NCI-H1930 (cell line): ENCODE data around the gene PARN.
"Not testable (repeated sequence)": the region's sequence is repeated elsewhere in the genome, so short reads cannot be mapped to it uniquely, and the experiment has no call there.

Source experiments
- DNase-seq, 2 experiments: peaks; one replicate each; lab custom pipeline; 2025; lab: John Stamatoyannopoulos, UW

PARN gene

DNA sequence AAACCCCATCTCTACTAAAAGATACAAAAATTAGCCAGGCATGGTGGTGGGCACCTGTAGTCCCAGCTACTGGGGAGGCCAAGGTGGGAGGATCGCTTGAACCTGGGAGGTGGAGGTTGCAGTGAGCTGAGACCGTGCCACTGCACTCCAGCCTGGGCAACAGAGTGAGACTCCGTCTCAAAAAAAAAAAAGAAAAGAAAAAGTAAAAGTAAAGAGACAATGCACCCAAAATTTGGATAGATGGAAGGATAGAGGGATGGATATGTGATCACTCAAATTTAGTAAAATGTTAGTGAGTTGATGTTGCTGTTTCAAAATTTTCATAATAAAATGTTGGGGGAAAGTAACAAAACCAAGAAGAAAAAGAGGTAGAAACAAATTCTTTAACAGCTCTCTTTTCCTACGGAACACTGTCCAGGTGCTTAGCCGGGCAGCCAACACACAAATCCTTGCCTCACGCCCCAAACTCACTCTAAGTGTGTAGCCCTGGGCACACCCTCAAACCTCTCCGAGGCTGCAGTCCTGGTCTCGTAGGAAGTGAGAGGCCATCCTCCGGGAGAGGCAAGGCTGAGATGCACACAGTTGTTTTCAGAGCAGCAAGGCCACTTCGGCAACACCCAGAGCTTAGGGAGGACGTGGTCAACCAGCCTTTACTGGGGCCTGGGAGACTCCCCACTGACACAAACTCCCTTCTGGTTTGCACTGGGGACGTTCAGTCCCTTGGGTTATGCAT lies 228.9 kb downstream of the PARN start:
- DNase-seq: not testable (repeated sequence)

DNA sequence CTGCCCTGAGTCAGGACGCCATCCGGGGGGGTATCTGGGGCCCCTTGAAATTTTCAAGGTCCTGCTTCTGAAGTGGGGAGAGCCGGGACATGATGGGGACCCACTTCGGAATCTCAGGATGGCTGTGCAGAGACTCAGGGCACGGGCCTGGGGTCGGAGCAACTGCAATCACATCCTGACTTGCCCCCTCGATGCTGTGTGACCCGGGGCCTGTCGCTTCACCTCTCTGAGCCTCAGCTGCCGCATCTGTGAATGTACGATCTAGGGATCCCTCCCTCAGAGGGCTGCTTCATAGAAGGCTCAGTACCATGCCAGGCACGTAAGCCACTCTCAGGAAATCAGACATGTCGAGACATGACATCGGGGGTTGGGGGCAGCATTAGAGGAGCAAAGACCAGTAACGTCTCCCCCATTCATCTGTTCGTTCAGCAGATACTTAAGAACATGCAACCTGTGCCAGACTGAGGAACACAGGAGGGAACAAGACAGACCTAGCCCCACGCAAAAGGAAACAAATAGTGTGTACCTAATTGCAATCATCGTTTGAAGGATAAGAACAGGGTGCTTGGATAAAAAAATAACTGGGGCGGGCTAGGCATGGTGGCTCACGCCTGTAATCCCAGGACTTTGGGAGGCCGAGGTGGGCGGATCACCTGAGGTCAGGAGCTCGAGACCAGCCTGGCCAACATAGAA lies 229.6 kb downstream of the PARN start:
- DNase-seq: no peak

GRCh38 chr16:14399378-14400284 lies 230.4 kb downstream of the PARN start:
- peak in 1 of 2 experiments; percentile 13 for DNase-seq

GRCh38 chr16:14398014-14398717 lies 231.9 kb downstream of the PARN start:
- no peak for DNase-seq

DNA sequence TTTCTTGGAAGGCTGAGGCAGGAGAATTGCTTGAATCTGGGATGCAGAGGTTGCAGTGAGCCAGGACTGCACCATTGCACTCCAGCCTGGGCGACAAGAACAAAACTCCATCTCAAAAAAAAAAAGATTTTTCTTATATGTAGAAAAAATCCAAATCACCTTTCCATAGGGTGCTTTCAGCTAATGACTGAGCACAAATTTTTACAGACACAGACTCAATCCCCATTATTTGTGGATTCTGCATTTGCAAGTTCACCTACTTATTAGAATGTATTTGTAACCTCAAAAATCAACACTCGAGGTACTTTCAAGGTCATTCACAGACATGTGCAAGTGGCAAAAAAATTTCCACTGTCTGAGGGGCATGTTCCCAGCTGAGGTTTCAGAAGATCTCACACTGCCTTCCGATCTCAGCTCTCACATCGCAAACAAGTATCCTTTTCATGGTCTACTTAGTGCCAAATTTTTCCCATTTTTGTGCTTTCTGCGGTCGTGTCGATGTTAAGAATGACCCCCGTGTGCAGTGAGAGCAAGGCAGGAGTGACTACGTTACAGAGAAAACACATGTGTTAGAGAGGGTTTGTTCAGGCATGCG lies 234.3 kb downstream of the PARN start:
- not testable (repeated sequence) for DNase-seq

GRCh38 chr16:14394834-14395233 lies 235.2 kb downstream of the PARN start:
- DNase-seq: no peak

DNA sequence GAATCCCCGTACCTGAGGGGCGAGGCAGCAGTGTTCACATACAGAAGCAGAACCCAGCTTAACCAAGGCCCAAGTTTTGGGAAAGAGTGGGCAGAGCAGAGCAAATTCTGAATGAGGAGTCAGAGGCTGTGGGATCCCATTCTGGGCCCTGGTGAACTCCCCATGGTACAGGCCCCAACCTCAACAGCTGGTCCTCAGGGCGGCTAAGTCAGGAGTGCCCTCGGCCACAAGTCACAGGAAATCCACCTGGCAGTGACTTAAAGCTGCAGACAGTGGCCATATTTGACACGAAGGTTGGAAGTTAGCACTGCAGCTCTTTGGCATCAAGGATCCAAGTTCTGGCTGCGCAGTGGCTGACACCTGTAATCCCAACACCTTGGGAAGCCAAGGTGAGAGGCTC lies 237.1 kb downstream of the PARN start:
- DNase-seq: no peak

GRCh38 chr16:14389359-14389758 lies 240.7 kb downstream of the PARN start:
- DNase-seq: no peak

- DNase-seq: no peak
Measured at GRCh38 chr16:14388243-14388642, 241.8 kb downstream of the PARN start.

DNA sequence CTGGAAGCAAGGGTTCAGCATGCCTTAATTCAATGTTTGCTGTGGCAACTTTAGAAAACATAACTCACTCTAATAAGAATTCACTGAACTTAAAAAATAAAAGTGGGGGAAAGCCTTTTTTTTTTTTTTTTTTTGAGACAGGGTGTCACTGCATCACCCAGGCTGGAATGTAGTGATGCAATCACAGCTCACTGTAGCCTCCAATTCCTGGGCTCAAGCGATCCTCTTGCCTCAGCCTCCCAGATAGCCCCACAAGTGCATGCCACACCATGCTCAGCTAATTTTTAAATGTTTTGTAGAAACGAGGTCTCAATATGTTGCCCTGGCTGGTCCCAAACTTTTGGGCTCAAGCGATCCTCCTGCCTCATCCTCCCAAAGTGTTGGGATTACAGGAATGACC lies 243.9 kb downstream of the PARN start:
- DNase-seq: no peak
